Dermis microvascular lymphatic vessel endothelial cell (primary cell): ENCODE data around the gene PDZD4. TPM values are rescaled to one million over a fixed set of nuclear protein-coding genes. Genes with fewer than 3 reads are reported as not detected.
A peak's percentile ranks its signal among the peaks of the same experiment; 100 is the strongest.

Experiments
- DNase-seq, 2 donors: peaks; one replicate each; pipeline versions ENCODE4 v3.0.0 to v3.0.0-alpha.2; 2010; ENCODE audit warnings: low read depth in 2 of 2
- total RNA-seq: library from RNA; depleted of rRNA; stranded (reverse); fragments of >200 nt; gene quantifications from 2 replicates; pipeline ENCODE4 v1.2.1, GENCODE V29; 2014

PDZD4 gene
- total RNA-seq, 1 donor from 2014 or later, result 0.26 TPM

DNA sequence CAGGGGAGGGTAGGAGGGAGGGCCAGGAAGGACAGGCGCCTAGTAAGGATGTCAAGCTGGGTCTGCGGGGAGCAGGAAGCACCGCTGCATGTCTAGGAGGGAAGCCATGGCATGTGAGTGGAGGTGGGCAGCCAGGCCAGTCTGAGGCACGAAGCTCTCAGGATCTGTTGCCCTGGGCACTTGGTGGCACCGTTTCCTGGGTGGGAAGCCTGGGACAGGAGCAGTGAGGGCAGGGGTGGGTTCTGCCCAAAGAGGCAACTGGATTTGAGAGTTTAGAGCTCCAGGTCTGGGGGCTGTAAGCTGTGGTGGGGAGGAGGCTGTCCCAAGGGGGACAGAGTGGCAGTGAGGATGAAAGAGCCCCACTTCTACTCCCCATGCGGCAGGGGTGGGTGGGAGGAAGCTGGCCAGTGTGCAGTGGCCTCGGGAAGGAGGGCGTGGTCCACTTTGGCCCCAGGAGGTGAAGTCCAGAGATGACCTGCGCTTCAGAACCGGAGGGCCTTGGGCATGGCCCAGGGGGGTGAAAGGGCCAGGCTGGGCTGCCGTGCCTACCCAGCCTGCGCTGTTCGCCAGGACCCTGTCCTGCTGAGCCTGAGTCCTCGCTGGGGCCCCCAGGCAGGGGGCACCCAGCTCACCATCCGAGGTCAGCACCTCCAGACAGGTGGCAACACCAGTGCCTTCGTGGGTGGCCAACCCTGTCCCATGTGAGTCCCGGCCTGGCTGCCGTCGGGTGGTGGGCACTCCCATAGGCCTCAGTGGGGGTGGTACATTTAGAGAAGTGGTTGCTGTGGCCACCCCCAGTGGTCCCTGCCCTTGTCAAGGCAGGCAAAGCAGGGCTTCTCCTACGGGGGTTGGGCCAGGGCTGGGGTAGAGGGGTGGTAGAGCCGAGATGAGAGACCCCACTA lies 57.8 kb downstream of the PDZD4 start:
- DNase-seq, result no peak

- no peak for DNase-seq
Measured at GRCh38 chrX:153771415-153772315, 58.7 kb downstream of the PDZD4 start.

DNA sequence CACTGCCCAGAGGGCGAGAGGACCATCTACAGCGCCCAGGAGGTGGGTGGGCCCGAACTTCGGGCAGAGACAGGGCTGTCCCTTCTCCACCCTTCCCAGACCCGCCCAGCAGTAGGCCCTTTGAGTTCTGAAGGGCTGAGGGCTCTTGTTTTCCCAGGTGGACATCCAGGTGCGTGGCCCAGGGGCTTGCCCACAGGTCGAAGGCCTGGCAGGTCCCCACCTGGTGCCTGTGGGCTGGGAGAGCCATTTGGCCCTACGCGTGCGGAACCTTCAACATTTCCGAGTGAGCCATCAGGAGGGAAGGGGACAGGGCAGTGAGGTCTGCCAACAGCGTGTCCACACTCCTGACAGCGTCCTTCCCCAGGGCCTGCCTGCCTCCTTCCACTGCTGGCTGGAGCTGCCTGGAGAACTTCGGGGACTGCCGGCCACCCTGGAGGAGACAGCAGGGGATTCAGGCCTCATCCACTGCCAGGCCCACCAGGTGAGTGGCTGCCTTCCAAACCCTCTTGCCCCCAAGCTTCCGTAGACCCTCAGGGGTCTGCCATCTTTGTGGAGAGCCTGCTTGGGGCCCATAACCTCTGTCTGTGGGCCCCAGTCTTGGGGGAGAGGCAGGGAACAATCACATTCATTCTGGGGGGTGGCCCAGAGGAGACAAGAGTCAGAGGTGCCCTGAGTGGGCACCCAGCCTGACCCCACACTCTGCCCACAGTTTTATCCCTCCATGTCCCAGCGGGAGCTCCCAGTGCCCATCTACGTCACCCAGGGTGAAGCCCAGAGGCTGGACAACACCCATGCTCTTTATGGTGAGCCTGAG lies 59.5 kb downstream of the PDZD4 start:
- no peak for DNase-seq

- no peak for DNase-seq
Measured at GRCh38 chrX:153769865-153770600, 60.3 kb downstream of the PDZD4 start.

DNA sequence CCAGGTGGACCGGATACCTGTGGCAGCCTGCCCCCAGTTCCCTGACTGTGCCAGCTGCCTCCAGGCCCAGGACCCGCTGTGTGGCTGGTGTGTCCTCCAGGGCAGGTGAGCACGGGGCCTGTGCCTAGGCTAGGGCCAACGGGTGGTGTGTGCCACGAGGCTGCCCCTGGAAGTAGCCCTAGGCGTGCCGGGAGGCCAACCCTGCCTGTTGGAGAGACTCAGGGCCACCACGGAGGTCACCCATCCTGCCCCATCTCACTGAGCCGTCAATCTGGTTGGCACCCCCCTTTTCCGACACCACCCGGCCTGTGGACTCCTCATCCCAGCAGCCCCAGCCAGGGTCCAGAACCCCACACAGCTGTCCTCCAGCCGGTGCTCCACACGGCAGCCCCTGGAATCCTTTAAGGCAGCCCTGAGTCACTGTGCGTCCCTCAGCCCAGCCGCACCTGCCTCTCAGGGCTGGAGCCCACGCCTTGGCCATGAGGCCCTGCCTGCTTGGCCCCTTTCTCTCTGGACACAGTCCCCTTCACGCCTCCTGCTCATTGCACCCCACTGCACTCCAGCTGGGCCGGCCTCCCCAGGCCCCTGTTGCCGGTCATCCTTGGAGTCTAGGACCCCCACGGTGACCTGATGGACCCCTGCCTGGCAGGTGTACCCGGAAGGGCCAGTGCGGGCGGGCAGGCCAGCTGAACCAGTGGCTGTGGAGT lies 61.0 kb downstream of the PDZD4 start:
- DNase-seq, result no peak

DNA sequence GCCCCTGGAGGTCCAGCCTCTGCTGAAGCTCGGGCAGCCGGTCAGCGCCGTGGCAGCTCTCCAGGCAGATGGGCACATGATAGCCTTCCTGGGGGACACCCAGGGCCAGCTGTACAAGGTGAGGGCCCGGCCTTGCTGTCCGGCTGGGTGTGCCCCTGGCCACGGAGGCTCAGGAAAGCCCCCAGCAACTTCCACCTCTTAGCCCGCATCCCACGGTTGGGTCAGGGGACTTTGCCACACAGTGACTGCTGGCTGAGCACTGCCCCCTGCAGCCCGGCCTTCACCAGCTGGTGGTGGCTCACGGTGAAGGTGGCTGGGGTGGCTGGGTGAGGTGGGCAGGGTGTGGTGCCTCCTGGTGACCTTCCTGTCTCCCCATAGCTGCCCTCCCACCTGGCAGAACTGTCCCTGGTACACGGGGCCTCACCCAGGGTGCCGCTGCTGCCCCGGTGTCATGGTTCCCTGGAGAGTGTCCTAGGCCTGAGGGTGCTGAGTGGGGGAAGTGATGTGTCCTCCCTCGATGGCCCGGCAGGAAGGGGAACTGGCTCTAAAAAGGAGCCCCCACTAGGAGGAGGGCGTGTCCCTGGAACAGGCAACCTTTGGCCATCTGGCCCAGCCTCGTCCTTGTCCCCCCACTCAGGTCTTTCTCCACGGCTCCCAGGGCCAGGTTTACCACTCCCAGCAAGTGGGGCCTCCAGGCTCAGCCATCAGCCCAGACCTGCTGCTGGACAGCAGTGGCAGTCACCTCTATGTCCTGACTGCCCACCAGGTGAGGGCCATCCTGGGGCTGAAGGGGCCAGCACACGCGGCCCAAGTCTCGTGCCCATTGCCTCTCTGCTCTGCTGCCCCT lies 61.8 kb downstream of the PDZD4 start:
- DNase-seq, result no peak

DNA sequence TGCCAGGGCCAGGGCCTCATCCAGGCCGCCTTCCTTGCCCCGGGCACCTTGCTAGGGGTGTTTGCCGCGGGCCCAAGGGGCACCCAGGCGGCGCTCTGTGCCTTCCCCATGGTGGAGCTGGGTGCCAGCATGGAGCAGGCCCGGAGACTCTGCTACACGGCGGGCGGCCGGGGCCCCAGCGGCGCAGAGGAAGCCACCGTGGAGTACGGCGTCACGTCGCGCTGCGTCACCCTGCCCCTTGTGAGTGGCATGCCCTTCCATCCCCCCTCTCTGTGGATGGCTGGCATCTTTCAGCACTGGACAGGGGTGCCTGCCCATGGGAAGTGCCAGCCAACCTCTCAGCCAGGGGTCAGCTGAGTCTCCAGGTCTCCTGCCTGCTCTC lies 62.7 kb downstream of the PDZD4 start:
- DNase-seq, result no peak

GRCh38 chrX:153766871-153767673 lies 63.3 kb downstream of the PDZD4 start:
- DNase-seq, result no peak

- peak; percentile 22 to 67 for DNase-seq
Measured at GRCh38 chrX:153766098-153766817, 64.1 kb downstream of the PDZD4 start.

DNA sequence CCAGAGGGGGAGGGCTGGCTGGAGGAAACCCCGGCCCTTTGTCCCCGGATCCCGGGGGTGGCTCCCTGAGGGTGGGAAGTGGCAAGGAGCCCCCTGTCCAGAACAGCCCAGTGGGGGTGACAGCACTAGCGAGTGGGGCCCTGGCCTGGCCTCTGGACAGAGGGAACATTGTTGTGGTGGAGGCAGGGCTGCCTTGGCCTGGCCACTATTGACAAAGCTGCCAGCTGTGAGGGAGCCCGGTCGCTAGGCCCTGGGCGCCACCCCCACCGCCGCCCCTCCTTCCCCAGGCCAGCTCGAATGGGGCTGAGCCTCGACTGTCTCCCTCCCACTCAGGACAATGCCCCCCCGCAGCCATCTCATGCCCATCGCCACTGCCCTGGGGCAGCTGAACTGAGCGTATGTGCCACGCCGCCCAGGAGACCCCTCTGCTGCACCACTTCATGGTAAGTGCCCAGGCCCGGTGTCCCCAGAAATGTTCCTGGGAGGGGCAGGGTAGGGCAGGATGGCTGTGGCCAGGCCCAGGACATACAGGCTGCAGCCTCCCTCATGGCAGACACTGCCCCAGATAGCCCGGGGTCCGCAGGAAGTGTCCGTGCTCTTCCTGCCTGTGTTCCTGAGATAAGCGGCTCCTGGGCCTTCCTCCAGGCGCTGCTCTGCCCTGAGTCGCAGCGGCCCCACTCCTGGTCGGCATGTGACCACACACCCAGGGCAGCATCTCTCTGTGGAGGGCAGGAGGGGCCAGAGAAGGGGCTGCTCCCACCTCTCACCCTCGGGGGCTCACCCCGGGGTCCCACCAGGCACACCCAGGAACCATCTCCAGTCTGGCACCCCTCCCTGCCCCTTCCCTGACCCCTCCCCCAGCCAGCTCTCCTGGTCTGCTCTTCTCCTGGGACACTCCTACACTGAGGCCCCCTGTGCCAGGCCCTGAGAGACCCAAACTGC lies 64.9 kb downstream of the PDZD4 start:
- peak; percentile 38 to 69 for DNase-seq

GRCh38 chrX:153764786-153765137 lies 65.6 kb downstream of the PDZD4 start:
- DNase-seq, result no peak

GRCh38 chrX:153763989-153764755 lies 66.2 kb downstream of the PDZD4 start, which contains the start of gene PLXNB3:
Gene PLXNB3, plus strand, starts transcription at chrX:153764249. Its CDS starts 1,287 bp downstream, at chrX:153765536.
- DNase-seq, result peak; percentile 34 to 72

DNA sequence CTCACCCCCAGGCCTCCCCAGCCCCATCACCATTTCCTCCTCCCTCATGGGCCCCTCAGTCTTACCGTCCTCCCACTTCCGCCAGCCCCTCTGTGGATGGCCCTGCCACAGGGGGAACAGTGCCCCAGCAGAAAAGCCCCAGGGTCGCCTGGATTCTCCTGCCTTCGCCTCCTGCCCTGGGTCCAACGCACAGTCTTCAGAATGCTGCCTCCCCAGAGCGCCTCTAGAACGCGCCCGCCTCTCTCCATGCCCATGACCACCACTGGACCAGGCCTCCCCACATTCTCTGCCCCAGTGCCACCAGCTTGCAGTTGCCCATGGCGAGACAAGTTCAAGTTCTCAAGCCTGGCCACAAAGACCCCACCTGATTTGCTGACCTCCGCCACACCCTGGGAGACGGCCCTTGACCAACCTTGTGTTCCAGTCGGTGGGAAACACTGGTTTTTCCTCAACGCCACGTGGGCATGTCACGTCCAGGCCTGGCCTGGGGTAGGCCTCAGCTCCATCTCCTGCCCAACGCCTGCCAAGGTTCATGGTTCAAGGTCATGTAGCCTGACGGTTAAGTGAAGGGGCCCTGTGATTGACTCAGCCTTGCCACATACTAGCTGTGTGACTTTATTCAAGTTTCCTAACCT lies 66.9 kb downstream of the PDZD4 start:
- DNase-seq, result no peak

- no peak for DNase-seq
Measured at GRCh38 chrX:153762626-153763173, 67.6 kb downstream of the PDZD4 start.

GRCh38 chrX:153761863-153762262 lies 68.5 kb downstream of the PDZD4 start:
- no peak for DNase-seq
